ENCODE results near the gene BTBD6.
"Not testable (repeated sequence)": the region's sequence is repeated elsewhere in the genome, so short reads cannot be mapped to it uniquely, and the experiment has no call there.

Gene BTBD6

DNA sequence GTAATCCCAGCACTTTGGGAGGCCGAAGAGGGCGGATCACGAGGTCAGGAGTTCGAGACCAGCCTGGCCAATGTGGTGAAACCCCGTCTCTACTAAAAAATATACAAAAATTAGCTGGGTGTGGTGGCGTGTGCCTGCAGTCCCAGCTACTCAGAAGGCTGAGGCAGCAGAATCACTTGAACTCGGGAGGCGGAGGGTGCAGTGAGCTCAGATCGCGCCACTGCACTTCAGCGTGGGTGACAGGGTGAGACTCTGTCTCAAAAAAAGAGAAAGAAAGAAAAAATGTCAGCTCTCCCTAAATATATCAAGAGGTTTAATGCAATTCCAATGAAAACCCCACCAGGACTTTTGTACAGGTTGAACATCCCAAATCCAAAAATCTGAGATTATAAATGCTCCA, 49.0 kb downstream of the BTBD6 start:
- DNase-seq (ENCODE audit: low spot score) = not testable (repeated sequence)

DNA sequence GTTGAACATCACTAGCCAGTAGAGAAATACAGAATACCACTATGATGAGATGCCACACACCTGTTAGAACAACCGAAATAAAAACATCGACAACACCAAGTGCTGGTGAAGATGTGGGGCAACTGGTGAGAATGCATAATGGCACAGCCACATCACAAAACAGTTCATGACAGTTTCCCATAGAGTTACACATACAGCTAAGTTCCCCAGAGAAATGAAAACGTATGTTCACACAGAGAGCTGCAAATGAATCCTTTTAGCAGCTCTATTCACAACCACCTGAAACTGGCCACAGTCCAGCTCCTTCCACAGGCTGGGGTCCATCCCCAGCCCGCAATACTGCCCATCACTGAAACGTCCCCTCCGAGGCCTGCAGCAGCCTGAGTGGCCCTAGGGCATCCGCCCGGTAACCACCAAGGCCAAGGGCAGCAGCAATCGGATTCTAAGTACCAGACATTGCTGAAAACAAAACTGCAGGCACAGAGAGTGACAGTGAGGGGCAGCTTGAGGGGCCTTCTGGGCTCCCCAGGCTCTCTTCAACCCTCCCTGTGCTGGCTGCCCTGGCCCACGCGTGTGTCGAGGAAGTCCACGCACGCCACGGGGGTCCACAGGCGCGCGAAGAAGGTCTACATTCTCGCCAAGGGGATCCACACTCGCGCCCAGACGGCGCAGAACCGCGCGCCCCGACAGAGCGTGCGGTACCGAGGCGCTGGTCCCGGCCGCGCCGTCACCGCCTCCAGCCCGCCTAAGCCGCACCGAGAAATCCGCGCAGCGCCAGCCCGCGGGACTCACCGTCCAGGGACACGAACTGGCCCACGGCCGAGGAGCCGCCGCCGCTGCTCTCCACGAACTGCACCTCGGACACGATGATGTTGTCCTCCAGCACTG, 51.6 kb downstream of the BTBD6 start:
- peak; percentile 33 for DNase-seq (ENCODE audit: low spot score)
